Anterior cingulate cortex (tissue), 58 donors: ENCODE results near the gene SYNE4.
"Not testable (repeated sequence)": the region's sequence is repeated elsewhere in the genome, so short reads cannot be mapped to it uniquely, and the experiment has no call there.

Experiments used
- DNase-seq, 58 donors: peaks; one replicate each; lab custom pipeline; 2025; lab: John Stamatoyannopoulos, UW

The SYNE4 gene

GRCh38 chr19:36008336-36008978 is at the start of gene SYNE4:
Gene SYNE4, minus strand, starts transcription at chr19:36008813. Its CDS starts 132 bp downstream, at chr19:36008681.
- peak in 2 of 58 donors; percentile 18 to 54 for DNase-seq

- DNase-seq, result peak in 56 of 58 donors; percentile 91 to 99 (median 97)
Observed at GRCh38 chr19:36054733-36055686, 46.4 kb upstream of the SYNE4 start, which contains the start of gene WDR62. Gene WDR62, plus strand, starts transcription at chr19:36054897. Its CDS starts 75 bp downstream, at chr19:36054972.

- peak; percentile 95 to 100 (median 99) for DNase-seq
Observed at GRCh38 chr19:36054119-36054732, 45.6 kb upstream of the SYNE4 start, which contains the start of gene THAP8. Gene THAP8, minus strand, starts transcription at chr19:36054285. Its CDS starts 68 bp downstream, at chr19:36054217.

- no peak for DNase-seq
Observed at GRCh38 chr19:36051637-36052036, 43.0 kb upstream of the SYNE4 start.

GRCh38 chr19:36051236-36051635 is 42.6 kb upstream of the SYNE4 start:
- peak in 6 of 58 donors; percentile 3 to 19 (median 12) for DNase-seq

- DNase-seq, result no peak
Observed at GRCh38 chr19:36049080-36049698, 40.6 kb upstream of the SYNE4 start.

- DNase-seq, result no peak
Observed at GRCh38 chr19:36047835-36048234, 39.2 kb upstream of the SYNE4 start.

GRCh38 chr19:36046443-36047050 is 37.9 kb upstream of the SYNE4 start:
- peak in 15 of 58 donors; percentile 6 to 60 (median 13) for DNase-seq

GRCh38 chr19:36043952-36044351 is 35.3 kb upstream of the SYNE4 start:
- DNase-seq, result peak in 9 of 58 donors; percentile 3 to 20 (median 10)

GRCh38 chr19:36041831-36042230 is 33.2 kb upstream of the SYNE4 start:
- DNase-seq, result peak in 1 of 58 donors; percentile 6

GRCh38 chr19:36041092-36041491 is 32.5 kb upstream of the SYNE4 start:
- not testable (repeated sequence) for DNase-seq

- no peak for DNase-seq
Observed at GRCh38 chr19:36040495-36040894, 31.9 kb upstream of the SYNE4 start.

GRCh38 chr19:36032251-36033104 is 23.9 kb upstream of the SYNE4 start, which contains the start of gene CLIP3:
Gene CLIP3, minus strand, starts transcription at chr19:36032873. Its CDS starts 516 bp downstream, at chr19:36032357.
- peak; percentile 18 to 92 (median 78) for DNase-seq

- no peak for DNase-seq
Observed at GRCh38 chr19:36031308-36031707, 22.7 kb upstream of the SYNE4 start.

- peak in 4 of 58 donors; percentile 11 to 22 (median 15) for DNase-seq
Observed at GRCh38 chr19:36030264-36031148, 21.9 kb upstream of the SYNE4 start.

GRCh38 chr19:36028313-36029041 is 19.9 kb upstream of the SYNE4 start:
- peak in 33 of 58 donors; percentile 10 to 77 (median 42) for DNase-seq

- no peak for DNase-seq
Observed at GRCh38 chr19:36027696-36028095, 19.1 kb upstream of the SYNE4 start.
